HepG2 (cell line): ENCODE measurements around the gene ACSM2B. TPM values are rescaled to one million over a fixed set of nuclear protein-coding genes. Genes with fewer than 3 reads are reported as not detected.

ENCODE experiments used
- AGO2 ChIP-seq: fragments of 200-400 bp; formaldehyde crosslinking; optimal IDR thresholded peaks from 2 replicates; pipeline ENCODE3; 2017; ENCODE audit warnings: mild to moderate bottlenecking, low read depth, low read length, moderate library complexity
- ARNTL ChIP-seq: sonication (generic); formaldehyde crosslinking; IDR thresholded peaks from 2 replicates; pipeline ENCODE4 v1.4.0; 2020; ENCODE audit warnings: mild to moderate bottlenecking, missing genetic modification reagents
- HDAC2 ChIP-seq: sonication (generic); formaldehyde crosslinking; IDR thresholded peaks from 2 replicates; pipeline ENCODE4 v1.4.0; 2020; ENCODE audit warnings: missing genetic modification reagents
- HNRNPLL ChIP-seq: fragments of 200-400 bp; formaldehyde crosslinking; IDR thresholded peaks from 2 replicates; pipeline ENCODE4 v1.6.1; 2017; ENCODE audit warnings: mild to moderate bottlenecking, low read depth, low read length; ENCODE audit not compliant: poor library complexity, severe bottlenecking
- MED1 ChIP-seq: sonication (generic); formaldehyde crosslinking; IDR thresholded peaks from 2 replicates; pipeline ENCODE4 v1.4.0; 2020; ENCODE audit warnings: missing genetic modification reagents
- MXD3 ChIP-seq: IDR thresholded peaks from 2 replicates; pipeline ENCODE4 v1.6.1; 2016; ENCODE audit warnings: mild to moderate bottlenecking, missing biosample characterization, missing genetic modification reagents
- NCOA2 ChIP-seq: sonication (generic); formaldehyde crosslinking; IDR thresholded peaks from 2 replicates; pipeline ENCODE4 v1.8.0; 2022; ENCODE audit warnings: inconsistent platforms
- PREB ChIP-seq: sonication (generic); formaldehyde crosslinking; IDR thresholded peaks from 2 replicates; pipeline ENCODE4 v1.4.0; 2020; ENCODE audit warnings: missing genetic modification reagents
- SP5 ChIP-seq: IDR thresholded peaks from 2 replicates; pipeline ENCODE4 v1.6.1; 2016; ENCODE audit warnings: low read depth, borderline replicate concordance
- TAF15 ChIP-seq: fragments of 200-400 bp; formaldehyde crosslinking; IDR thresholded peaks from one replicate; pipeline ENCODE4 v1.6.1; 2018; ENCODE audit warnings: mild to moderate bottlenecking, low read depth, low read length; ENCODE audit not compliant: poor library complexity, severe bottlenecking
- TFE3 ChIP-seq: IDR thresholded peaks from 2 replicates; pipeline ENCODE4 v1.6.1; 2016
- TGIF2 ChIP-seq: IDR thresholded peaks from 2 replicates; pipeline ENCODE4 v1.6.1; 2016; ENCODE audit warnings: control low read depth, missing compliant biosample characterization
- THAP8 ChIP-seq: sonication (generic); formaldehyde crosslinking; IDR thresholded peaks from 2 replicates; pipeline ENCODE4 v1.5.1; 2020; ENCODE audit warnings: missing genetic modification reagents, mild to moderate bottlenecking, borderline replicate concordance
- ZFP37 ChIP-seq: sonication (generic); formaldehyde crosslinking; IDR thresholded peaks from 2 replicates; pipeline ENCODE4 v1.4.0; 2020; ENCODE audit warnings: missing genetic modification reagents, borderline replicate concordance
- ZNF160 ChIP-seq: sonication (generic); formaldehyde crosslinking; IDR thresholded peaks from 2 replicates; pipeline ENCODE4 v1.8.0; 2022; ENCODE audit warnings: mild to moderate bottlenecking, inconsistent platforms, missing genetic modification reagents
- ZNF414 ChIP-seq: sonication (generic); formaldehyde crosslinking; IDR thresholded peaks from 2 replicates; pipeline ENCODE4 v1.5.0; 2020; ENCODE audit warnings: missing genetic modification reagents
- ZNF614 ChIP-seq: IDR thresholded peaks from 2 replicates; pipeline ENCODE4 v1.6.1; 2018; ENCODE audit warnings: missing biosample characterization, missing genetic modification reagents, inconsistent platforms, borderline replicate concordance
- ZNF740 ChIP-seq: sonication (generic); formaldehyde crosslinking; IDR thresholded peaks from 2 replicates; pipeline ENCODE4 v1.4.0; 2020; ENCODE audit warnings: missing genetic modification reagents
- ZNF747 ChIP-seq: sonication (generic); formaldehyde crosslinking; IDR thresholded peaks from 2 replicates; pipeline ENCODE4 v1.8.1; 2023; ENCODE audit warnings: missing genetic modification reagents, mild to moderate bottlenecking, borderline replicate concordance
- ZNF782 ChIP-seq: sonication (generic); formaldehyde crosslinking; IDR thresholded peaks from 2 replicates; pipeline ENCODE4 v1.4.0; 2020; ENCODE audit warnings: missing genetic modification reagents, mild to moderate bottlenecking, borderline replicate concordance
- ZSCAN20 ChIP-seq: sonication (generic); formaldehyde crosslinking; IDR thresholded peaks from 2 replicates; pipeline ENCODE4 v1.4.0; 2020; ENCODE audit warnings: missing genetic modification reagents, mild to moderate bottlenecking, borderline replicate concordance
- ZXDC ChIP-seq: sonication (generic); formaldehyde crosslinking; IDR thresholded peaks from 2 replicates; pipeline ENCODE4 v1.5.0; 2020; ENCODE audit warnings: mild to moderate bottlenecking, missing genetic modification reagents
- polyA plus RNA-seq, 8 experiments: library from polyadenylated mRNA; depleted of rRNA in 3 of 8; stranded (reverse) in 7 of 8; unstranded in 1 of 8; fragments of >200 nt; fragmentation: Illumina TruSeq in 4 of 8; extraction: Trizol in 4 of 8; gene quantifications; 2 replicates each; pipeline versions ENCODE4 v1.2.1 to v1.2.3, GENCODE V29; 2011 to 2016; ENCODE audit warnings: low read depth in 4 of 8, missing spikeins in 1 of 8, mixed read lengths in 1 of 8; ENCODE audit not compliant: insufficient read depth in 1 of 8
- total RNA-seq, 5 experiments: library from RNA; depleted of rRNA; stranded (reverse); fragments of >200 nt; fragmentation: Illumina TruSeq; extraction: Trizol; gene quantifications; 2 replicates each; pipeline ENCODE4 v1.2.3, GENCODE V29; 2016; ENCODE audit warnings: low read depth in 1 of 5

The ACSM2B gene
- total and polyA plus RNA-seq, 2 of the 13 experiments (the other 11 are each of a cell fraction or from before 2014, with no cell fraction given) = 22.9 to 34.0 TPM

- no peak for TF ChIP-seq ZNF160
- peak; percentile 100 for TF ChIP-seq TFE3 (CRISPR knock-in tag)
- no peak for TF ChIP-seq ZSCAN20 (CRISPR knock-in tag)
- TF ChIP-seq AGO2 = no peak
- TF ChIP-seq TAF15 = no peak
- TF ChIP-seq PREB = 0 out of 2 replicates have a peak, but pooled peaks have one; percentile 27
- TF ChIP-seq TGIF2 = peak; percentile 90
- peak; percentile 71 for TF ChIP-seq SP5
- TF ChIP-seq ZNF782 (CRISPR knock-in tag) = peak; percentile 94; the same call in 1 of the 2 replicates
- TF ChIP-seq ZNF414 (CRISPR knock-in tag) = peak; percentile 94
- TF ChIP-seq THAP8 = no peak
- TF ChIP-seq NCOA2 = peak; percentile 99
- peak; percentile 100 for TF ChIP-seq ZNF614 (CRISPR knock-in tag)
- TF ChIP-seq ARNTL (CRISPR knock-in tag) = peak; percentile 93
- TF ChIP-seq HNRNPLL = no peak
- peak; percentile 89 for TF ChIP-seq ZNF740 (CRISPR knock-in tag)
- no peak for TF ChIP-seq ZXDC
- TF ChIP-seq HDAC2 = peak; percentile 100
- TF ChIP-seq MXD3 (CRISPR knock-in tag) = 0 out of 2 replicates have a peak, but pooled peaks have one; percentile 35
- peak; percentile 89 for TF ChIP-seq ZFP37 (CRISPR knock-in tag)
- peak; percentile 75; the same call in 1 of the 2 replicates for TF ChIP-seq ZNF747
- TF ChIP-seq MED1 = peak; percentile 100
These were observed 22.8 kb upstream of the ACSM2B start (continued) for GRCh38 chr16:20598832-20599469.
